ENCODE data around the gene MARCHF4. TPM values are rescaled to one million over a fixed set of nuclear protein-coding genes. Genes with fewer than 3 reads are reported as not detected.

MARCHF4 gene
- total RNA-seq, 1 experiment from 2014 or later = 0.54 TPM

DNA sequence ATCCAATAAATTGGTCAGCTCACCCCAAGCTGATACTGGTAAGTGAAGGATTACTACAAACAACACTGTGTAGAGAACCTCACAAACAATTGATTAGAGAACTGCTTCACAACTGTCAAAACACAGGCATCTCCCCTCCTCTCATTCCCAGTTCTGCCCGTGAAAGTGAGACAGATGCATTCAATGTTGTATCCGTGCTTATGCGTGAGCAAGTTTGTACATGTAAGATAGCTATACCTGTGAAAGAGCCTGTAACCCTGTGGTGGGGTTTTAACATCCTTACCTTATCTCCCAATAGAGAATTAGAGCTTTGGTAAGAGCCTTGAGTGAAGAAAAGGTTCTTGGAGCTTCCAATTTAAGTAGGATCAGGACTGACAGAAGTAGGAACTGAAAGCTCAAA lies 9.1 kb downstream of the MARCHF4 start:
- TF ChIP-seq CTCF (IDR thresholded peaks at IDR 0.05; ENCODE audit: unreplicated experiment) = no peak
- no peak overlapping the region for H3K27ac Mint-ChIP-seq (ENCODE audit: unreplicated experiment)
- H3K4me3 Mint-ChIP-seq (ENCODE audit: low read depth, unreplicated experiment) = no peak overlapping the region
- DNase-seq = no peak
- CTCF ChIA-PET = interaction anchor here (0.5 kb wide), 1 partner anchor 17 kb away, joined by 3 read pairs; no protein-coding TSS in a partner anchor
- H3K9me3 Mint-ChIP-seq (ENCODE audit: low read depth, unreplicated experiment) = no peaks in the 10 kb centered on the region
- H3K27me3 Mint-ChIP-seq (ENCODE audit: unreplicated experiment) = peaks cover 100% of the 10 kb centered on the region
- intact Hi-C loops (cut with micrococcal nuclease; ENCODE audit: unreplicated experiment) = no loop called here
- BruUV-seq (replicated peaks) = no TSS peak
- no peaks in the 10 kb centered on the region for H3K4me1 Mint-ChIP-seq (ENCODE audit: low read depth, unreplicated experiment)
- no peaks in the 10 kb centered on the region for H3K36me3 Mint-ChIP-seq (ENCODE audit: insufficient read depth, unreplicated experiment)

DNA sequence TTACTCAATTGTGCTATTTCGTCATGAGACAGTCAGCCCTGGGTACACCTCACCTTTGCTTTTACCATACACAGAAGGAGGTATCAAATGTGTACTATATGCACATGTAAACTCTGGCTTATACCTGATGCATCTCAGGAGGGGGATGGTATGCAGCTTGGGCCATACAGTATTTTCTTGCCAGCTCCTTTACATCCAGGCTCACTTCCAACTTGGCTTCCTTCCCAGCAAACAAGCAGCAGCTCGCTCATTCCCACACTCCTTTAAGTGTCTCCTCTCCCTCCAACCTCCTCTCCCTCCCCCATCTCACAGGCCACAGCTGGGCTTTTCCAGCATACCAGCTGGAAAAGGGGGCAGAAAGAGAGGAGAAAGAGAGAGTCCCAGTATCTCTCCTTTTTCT lies 9.6 kb downstream of the MARCHF4 start:
- TF ChIP-seq CTCF (IDR thresholded peaks at IDR 0.05; ENCODE audit: unreplicated experiment) = no peak
- no peak for DNase-seq
- Mint-ChIP-seq H3K4me3 (ENCODE audit: low read depth, unreplicated experiment) (no peak overlapping the region), H3K27ac (ENCODE audit: unreplicated experiment) (no peak overlapping the region), H3K9me3 (ENCODE audit: low read depth, unreplicated experiment) (no peaks in the 10 kb centered on the region), H3K27me3 (ENCODE audit: unreplicated experiment) (peaks cover 100% of the 10 kb centered on the region), H3K4me1 (ENCODE audit: low read depth, unreplicated experiment) (no peaks in the 10 kb centered on the region), H3K36me3 (ENCODE audit: insufficient read depth, unreplicated experiment) (no peaks in the 10 kb centered on the region)
- CTCF ChIA-PET = no interaction called here
- intact Hi-C loops (cut with micrococcal nuclease; ENCODE audit: unreplicated experiment) = no loop called here
- no TSS peak for BruUV-seq (replicated peaks)

DNA sequence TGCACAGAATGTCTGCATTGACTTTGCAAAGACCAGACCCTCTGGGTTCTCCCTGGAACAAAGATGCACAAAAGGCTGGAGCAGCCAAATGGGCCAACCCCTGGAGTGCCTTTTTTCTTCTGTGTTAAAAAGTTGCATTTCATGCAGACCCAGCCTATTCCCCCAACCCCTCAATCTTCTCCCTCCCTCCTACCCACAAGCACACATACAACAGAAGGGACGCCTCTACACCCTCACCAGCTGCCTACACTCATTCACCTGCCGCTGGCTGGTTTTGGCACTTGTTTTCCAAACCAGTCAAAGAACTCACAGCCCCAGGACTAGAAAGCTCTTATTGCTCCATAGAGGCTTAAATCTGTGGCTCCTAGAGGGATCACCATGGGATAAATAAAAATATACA lies 16.6 kb downstream of the MARCHF4 start:
- DNase-seq = no peak
- no peak overlapping the region for H3K27ac Mint-ChIP-seq (ENCODE audit: unreplicated experiment)
- CTCF ChIA-PET = no interaction called here
- BruUV-seq (replicated peaks) = no TSS peak
- H3K27me3 Mint-ChIP-seq (ENCODE audit: unreplicated experiment) = peaks cover 85% of the 10 kb centered on the region
- no peak overlapping the region for H3K4me3 Mint-ChIP-seq (ENCODE audit: low read depth, unreplicated experiment)
- no peaks in the 10 kb centered on the region for H3K36me3 Mint-ChIP-seq (ENCODE audit: insufficient read depth, unreplicated experiment)
- intact Hi-C loops (cut with micrococcal nuclease; ENCODE audit: unreplicated experiment) = no loop called here
- no peaks in the 10 kb centered on the region for H3K4me1 Mint-ChIP-seq (ENCODE audit: low read depth, unreplicated experiment)
- no peaks in the 10 kb centered on the region for H3K9me3 Mint-ChIP-seq (ENCODE audit: low read depth, unreplicated experiment)
- no peak for TF ChIP-seq CTCF (IDR thresholded peaks at IDR 0.05; ENCODE audit: unreplicated experiment)

- intact Hi-C loops (cut with micrococcal nuclease; ENCODE audit: unreplicated experiment) = no loop called here
- CTCF ChIA-PET = interaction anchor here (0.6 kb wide), 1 partner anchor 1806 kb away, joined by 3 read pairs; no protein-coding TSS in a partner anchor
- DNase-seq = no peak
- Mint-ChIP-seq H3K9me3 (ENCODE audit: low read depth, unreplicated experiment) (no peaks in the 10 kb centered on the region), H3K4me3 (ENCODE audit: low read depth, unreplicated experiment) (no peak overlapping the region), H3K27ac (ENCODE audit: unreplicated experiment) (no peak overlapping the region), H3K4me1 (ENCODE audit: low read depth, unreplicated experiment) (no peaks in the 10 kb centered on the region), H3K36me3 (ENCODE audit: insufficient read depth, unreplicated experiment) (no peaks in the 10 kb centered on the region), H3K27me3 (ENCODE audit: unreplicated experiment) (peaks cover 85% of the 10 kb centered on the region)
- no peak for TF ChIP-seq CTCF (IDR thresholded peaks at IDR 0.05; ENCODE audit: unreplicated experiment)
- no TSS peak for BruUV-seq (replicated peaks)
Observed at GRCh38 chr2:216354306-216354705, 18.0 kb downstream of the MARCHF4 start.
